ENCODE data around the gene ASMTL.

ASMTL gene

GRCh38 chrX:1400742-1401471 is 51.8 kb downstream of the ASMTL start:
- DNase-seq, result no peak

GRCh38 chrX:1400049-1400448 is 52.7 kb downstream of the ASMTL start:
- DNase-seq, result no peak

- no peak for DNase-seq
Measured at GRCh38 chrX:1398431-1399340, 54.0 kb downstream of the ASMTL start.

GRCh38 chrX:1397441-1398270 is 55.1 kb downstream of the ASMTL start:
- DNase-seq, result no peak

- no peak for DNase-seq
Measured at GRCh38 chrX:1397001-1397400, 55.7 kb downstream of the ASMTL start.

- DNase-seq, result no peak
Measured at GRCh38 chrX:1395646-1396216, 57.0 kb downstream of the ASMTL start.

- DNase-seq, result no peak
Measured at GRCh38 chrX:1394731-1395501, 57.8 kb downstream of the ASMTL start.

- DNase-seq, result no peak
Measured at GRCh38 chrX:1393871-1394615, 58.7 kb downstream of the ASMTL start.

- no peak for DNase-seq
Measured at GRCh38 chrX:1392376-1393068, 60.2 kb downstream of the ASMTL start.

- DNase-seq, result no peak
Measured at GRCh38 chrX:1391707-1392375, 60.9 kb downstream of the ASMTL start, which contains the start of gene SLC25A6. TSS of gene SLC25A6 (minus strand) at chrX:1392113. CDS start at chrX:1392009, 104 bp downstream.

- no peak for DNase-seq
Measured at GRCh38 chrX:1391370-1391706, 61.4 kb downstream of the ASMTL start.

- DNase-seq, result no peak
Measured at GRCh38 chrX:1390621-1391369, 61.9 kb downstream of the ASMTL start.

GRCh38 chrX:1389993-1390285 is 62.8 kb downstream of the ASMTL start:
- DNase-seq, result no peak

- DNase-seq, result no peak
Measured at GRCh38 chrX:1389181-1389992, 63.3 kb downstream of the ASMTL start.

- DNase-seq, result no peak
Measured at GRCh38 chrX:1388651-1389050, 64.1 kb downstream of the ASMTL start.

- no peak for DNase-seq
Measured at GRCh38 chrX:1387141-1387776, 65.5 kb downstream of the ASMTL start.

- no peak for DNase-seq
Measured at GRCh38 chrX:1386338-1387127, 66.2 kb downstream of the ASMTL start.
